ENCODE data around the gene CFAP45. TPM values are rescaled to one million over a fixed set of nuclear protein-coding genes. Genes with fewer than 3 reads are reported as not detected.

The CFAP45 gene
- total RNA-seq, 1 donor from 2014 or later = 1.0 TPM

- Mint-ChIP-seq H3K27me3 (ENCODE audit: unreplicated experiment) (peaks cover 8% of the 10 kb centered on the region), H3K4me3 (ENCODE audit: unreplicated experiment) (no peak overlapping the region), H3K36me3 (ENCODE audit: low read depth, unreplicated experiment) (no peaks in the 10 kb centered on the region), H3K9me3 (ENCODE audit: unreplicated experiment) (no peaks in the 10 kb centered on the region), H3K4me1 (ENCODE audit: unreplicated experiment) (peaks cover 6% of the 10 kb centered on the region), H3K27ac (ENCODE audit: unreplicated experiment) (no peak overlapping the region)
- no peak for DNase-seq (ENCODE audit: low spot score)
- TF ChIP-seq, protein P1, sequence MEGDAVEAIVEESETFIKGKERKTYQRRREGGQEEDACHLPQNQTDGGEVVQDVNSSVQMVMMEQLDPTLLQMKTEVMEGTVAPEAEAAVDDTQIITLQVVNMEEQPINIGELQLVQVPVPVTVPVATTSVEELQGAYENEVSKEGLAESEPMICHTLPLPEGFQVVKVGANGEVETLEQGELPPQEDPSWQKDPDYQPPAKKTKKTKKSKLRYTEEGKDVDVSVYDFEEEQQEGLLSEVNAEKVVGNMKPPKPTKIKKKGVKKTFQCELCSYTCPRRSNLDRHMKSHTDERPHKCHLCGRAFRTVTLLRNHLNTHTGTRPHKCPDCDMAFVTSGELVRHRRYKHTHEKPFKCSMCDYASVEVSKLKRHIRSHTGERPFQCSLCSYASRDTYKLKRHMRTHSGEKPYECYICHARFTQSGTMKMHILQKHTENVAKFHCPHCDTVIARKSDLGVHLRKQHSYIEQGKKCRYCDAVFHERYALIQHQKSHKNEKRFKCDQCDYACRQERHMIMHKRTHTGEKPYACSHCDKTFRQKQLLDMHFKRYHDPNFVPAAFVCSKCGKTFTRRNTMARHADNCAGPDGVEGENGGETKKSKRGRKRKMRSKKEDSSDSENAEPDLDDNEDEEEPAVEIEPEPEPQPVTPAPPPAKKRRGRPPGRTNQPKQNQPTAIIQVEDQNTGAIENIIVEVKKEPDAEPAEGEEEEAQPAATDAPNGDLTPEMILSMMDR (IDR thresholded peaks at IDR 0.05; ENCODE audit: unreplicated experiment) = no peak
These were observed 69.2 kb downstream of the CFAP45 start for GRCh38 chr1:159830722-159831121.

DNA sequence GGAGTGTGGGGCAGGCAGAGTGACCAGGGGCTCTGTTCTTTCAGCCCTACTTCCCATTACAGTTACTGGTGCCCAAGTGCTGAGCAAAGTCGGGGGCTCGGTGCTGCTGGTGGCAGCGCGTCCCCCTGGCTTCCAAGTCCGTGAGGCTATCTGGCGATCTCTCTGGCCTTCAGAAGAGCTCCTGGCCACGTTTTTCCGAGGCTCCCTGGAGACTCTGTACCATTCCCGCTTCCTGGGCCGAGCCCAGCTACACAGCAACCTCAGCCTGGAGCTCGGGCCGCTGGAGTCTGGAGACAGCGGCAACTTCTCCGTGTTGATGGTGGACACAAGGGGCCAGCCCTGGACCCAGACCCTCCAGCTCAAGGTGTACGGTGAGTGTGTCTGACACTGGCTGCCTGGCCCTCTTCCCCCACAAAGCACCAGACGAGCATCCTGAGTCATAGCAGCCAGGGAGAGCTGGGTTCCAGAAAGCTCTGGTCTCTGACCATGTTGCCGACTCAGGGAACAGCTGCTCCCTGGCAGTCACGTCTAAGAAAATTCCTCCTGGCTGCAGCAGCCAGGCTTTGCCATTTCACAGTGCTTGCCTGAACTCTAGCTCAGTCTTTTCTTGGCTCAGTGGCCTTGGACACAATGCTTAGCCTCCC lies 70.0 kb downstream of the CFAP45 start:
- TF ChIP-seq, protein P1 (IDR thresholded peaks at IDR 0.05; ENCODE audit: unreplicated experiment) = no peak
- peaks cover 6% of the 10 kb centered on the region for H3K4me1 Mint-ChIP-seq (ENCODE audit: unreplicated experiment)
- H3K9me3 Mint-ChIP-seq (ENCODE audit: unreplicated experiment) = no peaks in the 10 kb centered on the region
- no peaks in the 10 kb centered on the region for H3K36me3 Mint-ChIP-seq (ENCODE audit: low read depth, unreplicated experiment)
- H3K27ac Mint-ChIP-seq (ENCODE audit: unreplicated experiment) = no peak overlapping the region
- H3K27me3 Mint-ChIP-seq (ENCODE audit: unreplicated experiment) = peaks cover 11% of the 10 kb centered on the region
- H3K4me3 Mint-ChIP-seq (ENCODE audit: unreplicated experiment) = no peak overlapping the region
- DNase-seq (ENCODE audit: low spot score) = no peak

DNA sequence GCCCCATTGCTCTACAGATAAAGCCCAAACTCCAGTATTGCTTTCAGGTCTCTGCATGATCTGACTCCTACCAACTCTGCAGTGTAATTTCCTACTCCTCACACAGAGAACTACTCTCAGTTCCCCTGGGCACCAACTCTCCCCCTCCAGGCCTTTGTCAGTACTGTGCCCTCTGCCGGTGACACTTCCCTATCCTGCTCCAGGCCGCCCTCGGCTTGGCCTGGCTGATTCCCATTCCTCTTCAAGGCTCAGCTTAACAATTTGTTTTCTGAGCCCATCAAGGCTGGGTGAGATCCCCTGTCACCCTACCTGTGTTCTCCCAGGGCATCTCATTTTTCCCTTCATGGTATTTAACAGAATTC lies 70.7 kb downstream of the CFAP45 start:
- Mint-ChIP-seq H3K27me3 (ENCODE audit: unreplicated experiment) (peaks cover 13% of the 10 kb centered on the region), H3K4me1 (ENCODE audit: unreplicated experiment) (peaks cover 6% of the 10 kb centered on the region), H3K4me3 (ENCODE audit: unreplicated experiment) (no peak overlapping the region), H3K9me3 (ENCODE audit: unreplicated experiment) (no peaks in the 10 kb centered on the region), H3K36me3 (ENCODE audit: low read depth, unreplicated experiment) (no peaks in the 10 kb centered on the region), H3K27ac (ENCODE audit: unreplicated experiment) (no peak overlapping the region)
- TF ChIP-seq, protein P1 (IDR thresholded peaks at IDR 0.05; ENCODE audit: unreplicated experiment) = peak; percentile 30
- peak; percentile 66 for DNase-seq (ENCODE audit: low spot score)

- peaks cover 6% of the 10 kb centered on the region for H3K4me1 Mint-ChIP-seq (ENCODE audit: unreplicated experiment)
- no peak overlapping the region for H3K27ac Mint-ChIP-seq (ENCODE audit: unreplicated experiment)
- peaks cover 13% of the 10 kb centered on the region for H3K27me3 Mint-ChIP-seq (ENCODE audit: unreplicated experiment)
- TF ChIP-seq, protein P1 (IDR thresholded peaks at IDR 0.05; ENCODE audit: unreplicated experiment) = no peak
- DNase-seq (ENCODE audit: low spot score) = no peak
- no peaks in the 10 kb centered on the region for H3K36me3 Mint-ChIP-seq (ENCODE audit: low read depth, unreplicated experiment)
- no peak overlapping the region for H3K4me3 Mint-ChIP-seq (ENCODE audit: unreplicated experiment)
- H3K9me3 Mint-ChIP-seq (ENCODE audit: unreplicated experiment) = no peaks in the 10 kb centered on the region
These were observed 71.2 kb downstream of the CFAP45 start for GRCh38 chr1:159828581-159829272.

DNA sequence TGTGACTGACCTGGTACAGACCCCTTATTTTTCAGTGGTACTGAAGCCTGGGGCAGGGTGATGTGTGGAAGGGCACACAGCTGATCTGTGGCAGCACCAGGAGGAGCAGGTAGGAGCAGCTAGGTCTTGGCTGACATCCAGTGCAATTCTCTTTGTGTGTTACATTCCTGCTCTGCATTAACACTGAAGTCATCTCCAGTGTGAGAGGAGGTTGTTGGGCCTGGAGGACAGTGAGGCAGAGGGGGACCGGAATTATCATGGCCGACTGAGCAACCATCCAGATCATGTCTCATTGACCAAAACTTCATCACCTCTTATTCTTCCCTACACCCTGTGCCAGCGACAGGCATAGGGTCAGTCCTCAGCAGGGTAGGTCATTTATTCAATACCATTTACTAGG lies 71.8 kb downstream of the CFAP45 start:
- TF ChIP-seq, protein P1 (IDR thresholded peaks at IDR 0.05; ENCODE audit: unreplicated experiment) = no peak
- H3K27ac Mint-ChIP-seq (ENCODE audit: unreplicated experiment) = no peak overlapping the region
- no peak for DNase-seq (ENCODE audit: low spot score)
- H3K4me1 Mint-ChIP-seq (ENCODE audit: unreplicated experiment) = peaks cover 6% of the 10 kb centered on the region
- no peaks in the 10 kb centered on the region for H3K36me3 Mint-ChIP-seq (ENCODE audit: low read depth, unreplicated experiment)
- H3K9me3 Mint-ChIP-seq (ENCODE audit: unreplicated experiment) = no peaks in the 10 kb centered on the region
- no peak overlapping the region for H3K4me3 Mint-ChIP-seq (ENCODE audit: unreplicated experiment)
- peaks cover 13% of the 10 kb centered on the region for H3K27me3 Mint-ChIP-seq (ENCODE audit: unreplicated experiment)
